PC-3 (cell line): ENCODE results near the gene POLR2F. TPM values are rescaled to one million over a fixed set of nuclear protein-coding genes. Genes with fewer than 3 reads are reported as not detected.

Source experiments
- ATAC-seq: fragments of 200-7000 bp; cut with Tn5 transposase; 2 replicates; pipeline ENCODE4 v1.9.1; 2020; ENCODE audit warnings: mild to moderate bottlenecking, moderate library complexity
- BruUV-seq: library from RNA; stranded (reverse); fragments of 400-500 nt; replicated peaks from 2 replicates; lab custom pipeline; 2021; lab: Mats Ljungman, UMichigan
- CTCF ChIA-PET: fragments of 300-600 bp; sonication (Branson Sonifier 250); formaldehyde crosslinking; loops from one replicate; lab custom pipeline; 2022; ENCODE audit warnings: antibody characterized with exemption; lab: Charles Lee
- POLR2A ChIA-PET: fragments of 300-600 bp; sonication (Branson Sonifier 250); formaldehyde crosslinking; loops from one replicate; lab custom pipeline; 2022; ENCODE audit warnings: antibody characterized with exemption; ENCODE audit not compliant: unreplicated experiment; lab: Charles Lee
- DNase-seq: peaks from one replicate; pipeline ENCODE4 v3.0.0-alpha.2; 2015
- H2AFZ ChIP-seq: fragments of 300-600 bp; sonication (generic); 2 replicates; pipeline ENCODE4 v1.6.0; 2016; ENCODE audit warnings: antibody characterized with exemption, low read length
- H3F3A ChIP-seq: fragments of 300-600 bp; sonication (generic); one replicate; pipeline ENCODE4 v1.6.0; 2017; ENCODE audit warnings: antibody characterized with exemption, low read length, control low read depth, mild to moderate bottlenecking; ENCODE audit not compliant: unreplicated experiment
- H3K27ac ChIP-seq: fragments of 300-600 bp; sonication (generic); 2 replicates; pipeline ENCODE4 v1.5.1; 2016; ENCODE audit warnings: mild to moderate bottlenecking, low read length
- H3K27me3 ChIP-seq: fragments of 300-600 bp; sonication (generic); 2 replicates; pipeline ENCODE4 v1.6.1; 2016; ENCODE audit warnings: low read length, mixed read lengths
- H3K36me3 ChIP-seq: fragments of 300-600 bp; sonication (generic); 2 replicates; pipeline ENCODE4 v1.6.1; 2016; ENCODE audit warnings: low read depth, mixed run types, low read length, mixed read lengths
- H3K4me1 ChIP-seq: fragments of 300-600 bp; sonication (generic); 2 replicates; pipeline ENCODE4 v1.5.1; 2016; ENCODE audit warnings: low read length; ENCODE audit not compliant: insufficient read depth
- H3K4me2 ChIP-seq: fragments of 300-600 bp; sonication (generic); 2 replicates; pipeline ENCODE4 v1.6.0; 2016; ENCODE audit warnings: low read length
- H3K4me3 ChIP-seq: fragments of 300-600 bp; sonication (generic); 2 replicates; pipeline ENCODE4 v1.5.1; 2016; ENCODE audit warnings: mild to moderate bottlenecking, low read length, mixed read lengths
- H3K79me2 ChIP-seq: fragments of 300-600 bp; sonication (generic); 2 replicates; pipeline ENCODE4 v1.6.1; 2017; ENCODE audit warnings: low read length, mixed read lengths
- H3K9ac ChIP-seq: fragments of 300-600 bp; sonication (generic); 2 replicates; pipeline ENCODE4 v1.6.0; 2016; ENCODE audit warnings: mild to moderate bottlenecking, low read length
- H3K9me2 ChIP-seq: fragments of 300-600 bp; sonication (generic); replicated peaks from 2 replicates; pipeline ENCODE4 v1.6.1; 2016; ENCODE audit warnings: mixed run types, low read length, mixed read lengths
- H3K9me3 ChIP-seq: fragments of 300-600 bp; sonication (generic); 2 replicates; pipeline ENCODE4 v1.6.1; 2016; ENCODE audit warnings: low read length, mixed read lengths
- H4K20me1 ChIP-seq: fragments of 300-600 bp; sonication (generic); 2 replicates; pipeline ENCODE4 v1.6.1; 2016; ENCODE audit warnings: low read length, mixed read lengths
- EZH2 ChIP-seq: fragments of 300-600 bp; sonication (generic); IDR thresholded peaks from one replicate; pipeline ENCODE4 v1.6.1; 2017; ENCODE audit warnings: antibody characterized with exemption, mild to moderate bottlenecking, low read length; ENCODE audit not compliant: unreplicated experiment
- EZH2phosphoT487 ChIP-seq: fragments of 300-600 bp; sonication (generic); IDR thresholded peaks from 2 replicates; pipeline ENCODE4 v1.6.1; 2018; ENCODE audit warnings: mild to moderate bottlenecking, antibody characterized with exemption, low read length, borderline replicate concordance
- intact Hi-C: fragments of 100-400 bp; cut with micrococcal nuclease; formaldehyde crosslinking; loops from 2 replicates; pipeline ENCODE4 v1.9.0; 2023
- total RNA-seq: library from RNA; depleted of rRNA; stranded (reverse); fragments of >200 nt; gene quantifications from 2 replicates; pipeline ENCODE4 v1.2.3, GENCODE V29; 2014
- TF ChIP-seq, protein P1 (sequence below): fragments of 300-600 bp; sonication (generic); conservative IDR thresholded peaks from 2 replicates; pipeline ENCODE4 v1.5.1; 2017; ENCODE audit warnings: antibody characterized with exemption, low read depth, mild to moderate bottlenecking, low read length

The POLR2F gene
- total RNA-seq, 1 experiment from 2014 or later = 177 TPM

DNA sequence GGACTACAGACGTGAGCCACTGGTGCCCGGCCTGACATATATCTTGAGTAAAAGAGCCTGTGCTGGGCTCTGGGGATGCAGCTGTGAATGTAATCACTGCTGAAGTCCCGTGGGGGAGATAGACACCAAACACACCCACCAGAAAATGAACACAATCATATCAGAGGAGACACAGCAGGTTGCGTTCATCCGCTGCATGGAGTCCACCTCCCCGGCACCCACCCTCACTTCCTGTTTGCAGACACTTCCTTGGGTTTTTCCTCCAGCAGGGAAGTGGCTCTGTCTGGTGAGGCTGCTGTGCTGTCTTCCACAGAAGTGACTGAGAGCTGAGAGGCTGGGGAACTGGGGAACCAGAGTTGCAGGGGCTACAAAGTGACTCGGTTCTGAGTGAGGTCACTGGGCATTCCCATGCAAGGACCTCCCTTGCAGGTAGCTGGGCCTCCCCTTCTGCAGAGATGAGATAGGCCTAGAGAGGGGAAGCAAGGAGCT, 40.2 kb upstream of the POLR2F start:
- TF ChIP-seq EZH2 (no peak), EZH2phosphoT487 (no peak)
- TF ChIP-seq, protein P1, sequence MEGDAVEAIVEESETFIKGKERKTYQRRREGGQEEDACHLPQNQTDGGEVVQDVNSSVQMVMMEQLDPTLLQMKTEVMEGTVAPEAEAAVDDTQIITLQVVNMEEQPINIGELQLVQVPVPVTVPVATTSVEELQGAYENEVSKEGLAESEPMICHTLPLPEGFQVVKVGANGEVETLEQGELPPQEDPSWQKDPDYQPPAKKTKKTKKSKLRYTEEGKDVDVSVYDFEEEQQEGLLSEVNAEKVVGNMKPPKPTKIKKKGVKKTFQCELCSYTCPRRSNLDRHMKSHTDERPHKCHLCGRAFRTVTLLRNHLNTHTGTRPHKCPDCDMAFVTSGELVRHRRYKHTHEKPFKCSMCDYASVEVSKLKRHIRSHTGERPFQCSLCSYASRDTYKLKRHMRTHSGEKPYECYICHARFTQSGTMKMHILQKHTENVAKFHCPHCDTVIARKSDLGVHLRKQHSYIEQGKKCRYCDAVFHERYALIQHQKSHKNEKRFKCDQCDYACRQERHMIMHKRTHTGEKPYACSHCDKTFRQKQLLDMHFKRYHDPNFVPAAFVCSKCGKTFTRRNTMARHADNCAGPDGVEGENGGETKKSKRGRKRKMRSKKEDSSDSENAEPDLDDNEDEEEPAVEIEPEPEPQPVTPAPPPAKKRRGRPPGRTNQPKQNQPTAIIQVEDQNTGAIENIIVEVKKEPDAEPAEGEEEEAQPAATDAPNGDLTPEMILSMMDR = no peak
- Histone ChIP-seq H3K9me2 (no peaks in the 10 kb centered on the region), H3K9ac (no peak overlapping the region), H3K36me3 (no peaks in the 10 kb centered on the region), H3K27ac (no peak overlapping the region), H3K4me1 (no peaks in the 10 kb centered on the region), H2AFZ (no peak overlapping the region), H3K27me3 (no peaks in the 10 kb centered on the region), H3F3A (no peaks in the 10 kb centered on the region), H3K4me3 (no peak overlapping the region), H3K79me2 (peaks cover 5% of the 10 kb centered on the region), H3K9me3 (no peaks in the 10 kb centered on the region), H3K4me2 (no peak overlapping the region), H4K20me1 (no peaks in the 10 kb centered on the region)
- ATAC-seq (no peak), DNase-seq (no peak)
- ChIA-PET CTCF (no interaction called here), POLR2A (no interaction called here)
- no TSS peak for BruUV-seq
- intact Hi-C loops = no loop called here

DNA sequence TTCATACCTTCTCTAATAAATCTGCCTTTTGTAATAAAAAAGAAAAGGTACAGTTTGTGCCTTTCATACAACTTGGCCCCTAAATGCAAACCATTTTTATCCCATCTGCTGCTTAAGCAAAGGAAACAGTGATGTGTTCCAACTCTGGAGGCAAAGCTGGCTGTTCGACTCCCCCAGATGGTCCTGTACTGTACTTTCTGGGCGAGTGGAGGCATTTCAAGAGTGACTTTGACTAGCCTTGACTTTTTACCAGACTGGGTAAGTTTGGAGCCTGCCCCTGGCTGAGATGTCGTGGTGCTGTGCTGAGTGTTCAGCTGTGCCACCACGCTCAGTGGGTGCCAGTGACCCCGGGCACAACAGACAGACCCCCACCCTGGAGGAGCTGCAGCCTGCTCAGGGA, 37.2 kb upstream of the POLR2F start:
- TF ChIP-seq, protein P1 = no peak
- TF ChIP-seq EZH2 (no peak), EZH2phosphoT487 (no peak)
- Histone ChIP-seq H3K4me2 (no peak overlapping the region), H3K36me3 (no peaks in the 10 kb centered on the region), H3K9ac (no peak overlapping the region), H4K20me1 (no peaks in the 10 kb centered on the region), H3K9me2 (no peaks in the 10 kb centered on the region), H2AFZ (no peak overlapping the region), H3K4me3 (no peak overlapping the region), H3K9me3 (no peaks in the 10 kb centered on the region), H3F3A (no peaks in the 10 kb centered on the region), H3K79me2 (no peaks in the 10 kb centered on the region), H3K27ac (no peak overlapping the region), H3K27me3 (no peaks in the 10 kb centered on the region), H3K4me1 (no peaks in the 10 kb centered on the region)
- ATAC-seq (no peak), DNase-seq (no peak)
- ChIA-PET POLR2A (no interaction called here), CTCF (no interaction called here)
- no TSS peak for BruUV-seq
- intact Hi-C loops = no loop called here

DNA sequence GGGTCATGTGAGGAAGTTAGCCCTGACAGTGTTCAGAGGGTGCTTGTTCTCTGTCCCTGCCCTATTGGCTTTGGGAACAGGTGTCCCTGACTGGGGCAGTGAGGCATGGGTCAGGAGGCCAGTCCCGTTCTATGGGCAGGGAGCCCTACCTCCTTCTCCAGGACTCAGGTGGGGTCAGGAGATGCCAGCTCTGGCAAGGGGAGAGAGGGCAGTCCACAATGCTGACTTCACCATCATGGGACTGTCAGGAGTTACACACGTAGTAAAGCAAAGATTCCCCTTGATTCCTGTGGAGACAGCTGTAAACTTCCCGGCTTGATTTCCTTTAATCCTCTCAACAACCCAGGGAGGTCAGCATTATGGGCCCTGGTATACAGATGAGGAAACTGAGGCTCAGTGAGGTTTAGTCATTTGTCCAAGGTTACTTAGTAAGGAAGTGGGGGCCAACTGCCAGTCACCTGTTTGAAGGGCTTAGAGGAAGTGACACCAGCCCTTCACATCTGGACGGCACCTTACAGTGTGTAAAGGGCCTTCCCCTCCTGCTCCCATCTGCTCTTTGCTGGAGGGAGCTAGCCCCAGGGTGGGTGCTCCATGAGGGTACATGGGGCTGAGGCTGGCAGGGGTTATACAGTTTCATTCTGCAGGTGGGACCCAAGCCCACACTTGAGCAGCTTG, 35.5 kb upstream of the POLR2F start:
- Histone ChIP-seq H4K20me1 (no peaks in the 10 kb centered on the region), H3K4me1 (no peaks in the 10 kb centered on the region), H3K27ac (no peak overlapping the region), H2AFZ (no peak overlapping the region), H3K9me3 (no peaks in the 10 kb centered on the region), H3K79me2 (no peaks in the 10 kb centered on the region), H3K27me3 (no peaks in the 10 kb centered on the region), H3K9me2 (no peaks in the 10 kb centered on the region), H3K36me3 (no peaks in the 10 kb centered on the region), H3K9ac (no peak overlapping the region), H3K4me2 (no peak overlapping the region), H3K4me3 (no peak overlapping the region), H3F3A (no peaks in the 10 kb centered on the region)
- TF ChIP-seq EZH2phosphoT487 = no peak
- no TSS peak for BruUV-seq
- DNase-seq (no peak), ATAC-seq (no peak)
- ChIA-PET POLR2A (no interaction called here), CTCF (interaction anchor here (0.7 kb wide), 1 partner anchor 13 kb away, joined by 3 read pairs; no protein-coding TSS in a partner anchor)
- intact Hi-C loops = no loop called here
